ENCODE measurements around the gene GAGE12H.

GAGE12H gene

DNA sequence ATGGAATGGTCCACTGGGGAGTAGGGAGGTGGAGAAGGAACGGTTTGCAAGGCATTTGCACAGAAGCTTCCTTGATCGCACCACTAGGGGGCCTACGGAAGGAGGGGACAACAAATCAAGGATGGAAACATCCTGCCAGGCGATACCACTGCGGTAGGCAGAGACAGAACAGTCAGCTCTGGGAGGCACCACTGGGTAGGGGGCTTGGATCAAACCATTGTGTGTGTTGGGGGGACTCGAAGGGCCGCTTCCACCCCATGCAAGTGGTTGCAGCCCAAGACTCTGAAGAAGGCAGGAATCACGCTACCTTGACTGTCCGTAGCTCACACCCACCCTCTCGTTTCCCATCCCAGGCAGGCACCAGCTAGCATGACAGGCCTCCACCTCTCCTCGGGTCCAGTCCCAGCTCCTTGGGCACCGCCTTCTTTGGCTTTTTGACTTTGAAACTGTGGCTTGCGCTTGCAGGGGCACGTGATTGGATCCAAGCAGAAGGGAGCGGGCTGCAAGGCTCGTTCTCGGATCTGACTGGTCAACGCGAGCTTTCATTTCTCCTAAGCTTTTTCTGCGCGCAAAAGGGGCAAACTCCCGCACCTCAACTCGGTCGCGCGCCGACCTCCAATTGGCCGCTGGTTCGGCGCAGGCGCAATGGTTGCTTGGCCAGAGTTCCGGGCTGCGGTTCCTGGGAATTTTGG is 47.5 kb downstream of the GAGE12H start:
- DNase-seq (peak; percentile 29), ATAC-seq (no peak)
- Mint-ChIP-seq H3K4me3 (peak overlapping the region; percentile 51), H3K4me1 (no peaks in the 10 kb centered on the region), H3K27ac (no peak overlapping the region), H3K36me3 (ENCODE audit: low read depth) (no peaks in the 10 kb centered on the region), H3K27me3 (peaks cover 2% of the 10 kb centered on the region), H3K9me3 (peaks cover 3% of the 10 kb centered on the region)
